ENCODE data around the gene PCNX1.

PCNX1 gene

DNA sequence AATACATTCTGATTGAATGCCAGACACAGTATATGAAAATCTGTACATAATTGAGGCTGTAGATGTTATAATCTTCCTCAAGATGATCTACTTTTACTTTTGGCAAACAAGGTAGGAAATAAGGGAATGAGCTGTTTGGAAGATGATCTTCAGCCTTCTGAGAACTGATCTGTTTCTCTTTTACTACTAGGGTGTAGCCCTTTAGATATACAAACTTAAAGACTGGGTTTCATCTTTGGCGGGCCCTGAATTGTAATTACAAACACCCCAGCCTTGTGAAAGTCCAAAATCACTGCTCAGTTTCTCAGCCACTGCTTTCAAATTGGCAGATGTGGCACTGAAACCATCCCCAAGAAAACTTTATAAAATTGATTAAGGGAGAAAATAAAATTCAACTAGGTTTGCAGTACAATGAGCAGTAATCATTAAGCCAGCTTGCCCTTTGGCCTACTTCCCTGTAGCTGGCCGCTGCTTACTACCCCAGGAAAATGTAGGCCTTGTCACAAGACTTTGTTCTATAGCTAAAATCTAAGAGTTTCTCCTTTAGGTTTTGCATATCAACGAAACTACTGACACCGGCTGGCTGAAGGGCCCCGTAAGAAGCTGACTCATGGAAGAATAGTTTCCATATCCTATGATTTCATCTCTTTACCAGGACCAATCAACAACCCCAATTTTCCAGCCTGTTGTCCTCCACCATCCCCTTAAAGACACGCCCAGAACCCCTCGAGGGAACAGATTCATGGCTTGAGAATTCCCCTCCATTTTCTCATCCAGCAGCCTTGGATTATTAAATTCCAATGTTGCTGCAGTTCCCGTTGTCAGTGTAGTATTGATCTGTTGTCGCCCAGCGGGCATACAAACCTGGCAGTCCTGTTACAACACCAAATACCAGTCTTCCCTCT, 210.8 kb downstream of the PCNX1 start:
- H3K4me3 ChIP-seq (ENCODE audit: insufficient read depth, low read length, poor library complexity, severe bottlenecking) = peak overlapping the region; percentile 44
- no peaks in the 10 kb centered on the region for H3K36me3 ChIP-seq (ENCODE audit: low read length)
- H3F3A ChIP-seq (ENCODE audit: insufficient read depth) = peaks cover 25% of the 10 kb centered on the region
- no peaks in the 10 kb centered on the region for H3K79me2 ChIP-seq (ENCODE audit: insufficient read depth, low read length)
- H4K20me1 ChIP-seq (ENCODE audit: low read depth, low read length) = no peaks in the 10 kb centered on the region
- H3K4me2 ChIP-seq (ENCODE audit: low read depth, low read length, poor library complexity, severe bottlenecking) = peak overlapping the region; percentile 96
- no peaks in the 10 kb centered on the region for H3K9me2 ChIP-seq (replicated peaks; ENCODE audit: insufficient read depth, low read length)
- no peaks in the 10 kb centered on the region for H3K9me3 ChIP-seq (ENCODE audit: insufficient read depth, low read length)
- H3K9ac ChIP-seq (ENCODE audit: low read length) = peak overlapping the region; percentile 45
- H3K27me3 ChIP-seq (ENCODE audit: low read length) = no peaks in the 10 kb centered on the region
- peak overlapping the region; percentile 59 for H2AFZ ChIP-seq (ENCODE audit: low read depth, low read length, severe bottlenecking)
- H3K27ac ChIP-seq (ENCODE audit: low read depth, low read length) = peak overlapping the region; percentile 98
- TF ChIP-seq EZH2phosphoT487 (conservative IDR thresholded peaks at IDR 0.05; ENCODE audit: low read length) = no peak
- TF ChIP-seq, protein P1, sequence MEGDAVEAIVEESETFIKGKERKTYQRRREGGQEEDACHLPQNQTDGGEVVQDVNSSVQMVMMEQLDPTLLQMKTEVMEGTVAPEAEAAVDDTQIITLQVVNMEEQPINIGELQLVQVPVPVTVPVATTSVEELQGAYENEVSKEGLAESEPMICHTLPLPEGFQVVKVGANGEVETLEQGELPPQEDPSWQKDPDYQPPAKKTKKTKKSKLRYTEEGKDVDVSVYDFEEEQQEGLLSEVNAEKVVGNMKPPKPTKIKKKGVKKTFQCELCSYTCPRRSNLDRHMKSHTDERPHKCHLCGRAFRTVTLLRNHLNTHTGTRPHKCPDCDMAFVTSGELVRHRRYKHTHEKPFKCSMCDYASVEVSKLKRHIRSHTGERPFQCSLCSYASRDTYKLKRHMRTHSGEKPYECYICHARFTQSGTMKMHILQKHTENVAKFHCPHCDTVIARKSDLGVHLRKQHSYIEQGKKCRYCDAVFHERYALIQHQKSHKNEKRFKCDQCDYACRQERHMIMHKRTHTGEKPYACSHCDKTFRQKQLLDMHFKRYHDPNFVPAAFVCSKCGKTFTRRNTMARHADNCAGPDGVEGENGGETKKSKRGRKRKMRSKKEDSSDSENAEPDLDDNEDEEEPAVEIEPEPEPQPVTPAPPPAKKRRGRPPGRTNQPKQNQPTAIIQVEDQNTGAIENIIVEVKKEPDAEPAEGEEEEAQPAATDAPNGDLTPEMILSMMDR (IDR thresholded peaks at IDR 0.05; ENCODE audit: insufficient read depth, low read length, poor library complexity, severe bottlenecking) = no peak

GRCh38 chr14:71119075-71119474, 211.8 kb downstream of the PCNX1 start:
- no peaks in the 10 kb centered on the region for H3K79me2 ChIP-seq (ENCODE audit: insufficient read depth, low read length)
- no peaks in the 10 kb centered on the region for H4K20me1 ChIP-seq (ENCODE audit: low read depth, low read length)
- TF ChIP-seq, protein P1 (IDR thresholded peaks at IDR 0.05; ENCODE audit: insufficient read depth, low read length, poor library complexity, severe bottlenecking) = no peak
- no peak for TF ChIP-seq EZH2phosphoT487 (conservative IDR thresholded peaks at IDR 0.05; ENCODE audit: low read length)
- no peak overlapping the region for H3K4me3 ChIP-seq (ENCODE audit: insufficient read depth, low read length, poor library complexity, severe bottlenecking)
- H3K9me3 ChIP-seq (ENCODE audit: insufficient read depth, low read length) = no peaks in the 10 kb centered on the region
- H2AFZ ChIP-seq (ENCODE audit: low read depth, low read length, severe bottlenecking) = no peak overlapping the region
- no peak overlapping the region for H3K9ac ChIP-seq (ENCODE audit: low read length)
- no peaks in the 10 kb centered on the region for H3K36me3 ChIP-seq (ENCODE audit: low read length)
- H3F3A ChIP-seq (ENCODE audit: insufficient read depth) = peaks cover 21% of the 10 kb centered on the region
- H3K27ac ChIP-seq (ENCODE audit: low read depth, low read length) = peak overlapping the region; percentile 98; the same call in 1 of the 2 replicates
- no peaks in the 10 kb centered on the region for H3K9me2 ChIP-seq (replicated peaks; ENCODE audit: insufficient read depth, low read length)
- no peak overlapping the region for H3K4me2 ChIP-seq (ENCODE audit: low read depth, low read length, poor library complexity, severe bottlenecking)
- no peaks in the 10 kb centered on the region for H3K27me3 ChIP-seq (ENCODE audit: low read length)

DNA sequence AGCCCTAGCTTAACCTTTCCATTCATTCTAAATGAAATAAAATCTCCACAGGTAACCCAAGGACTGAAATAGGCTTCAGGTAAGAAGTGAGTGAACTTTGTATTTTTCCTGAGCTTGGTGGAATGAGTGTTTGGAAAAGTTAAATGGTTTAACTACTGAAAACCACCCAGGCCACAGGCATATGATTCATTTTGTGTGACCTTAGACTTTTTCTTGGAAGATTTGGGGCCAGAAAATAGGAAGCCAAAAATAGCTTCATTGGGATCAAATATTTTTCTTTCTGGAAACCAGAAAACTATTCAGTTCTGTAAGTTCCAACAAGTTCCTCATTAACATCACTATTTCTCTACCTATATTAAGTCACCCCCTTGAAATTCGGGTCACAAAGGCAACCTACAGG, 212.6 kb downstream of the PCNX1 start:
- H3K27ac ChIP-seq (ENCODE audit: low read depth, low read length) = no peak overlapping the region
- no peak overlapping the region for H3K4me3 ChIP-seq (ENCODE audit: insufficient read depth, low read length, poor library complexity, severe bottlenecking)
- no peak overlapping the region for H3K9ac ChIP-seq (ENCODE audit: low read length)
- no peak for TF ChIP-seq EZH2phosphoT487 (conservative IDR thresholded peaks at IDR 0.05; ENCODE audit: low read length)
- TF ChIP-seq, protein P1 (IDR thresholded peaks at IDR 0.05; ENCODE audit: insufficient read depth, low read length, poor library complexity, severe bottlenecking) = no peak
- no peaks in the 10 kb centered on the region for H3K36me3 ChIP-seq (ENCODE audit: low read length)
- peaks cover 21% of the 10 kb centered on the region for H3F3A ChIP-seq (ENCODE audit: insufficient read depth)
- H3K27me3 ChIP-seq (ENCODE audit: low read length) = no peaks in the 10 kb centered on the region
- no peaks in the 10 kb centered on the region for H3K79me2 ChIP-seq (ENCODE audit: insufficient read depth, low read length)
- no peak overlapping the region for H2AFZ ChIP-seq (ENCODE audit: low read depth, low read length, severe bottlenecking)
- no peaks in the 10 kb centered on the region for H3K9me2 ChIP-seq (replicated peaks; ENCODE audit: insufficient read depth, low read length)
- H3K9me3 ChIP-seq (ENCODE audit: insufficient read depth, low read length) = no peaks in the 10 kb centered on the region
- no peak overlapping the region for H3K4me2 ChIP-seq (ENCODE audit: low read depth, low read length, poor library complexity, severe bottlenecking)
- H4K20me1 ChIP-seq (ENCODE audit: low read depth, low read length) = no peaks in the 10 kb centered on the region

Data from SU-DHL-6 (cell line).